ENCODE measurements around the gene ALG12.

The ALG12 gene

DNA sequence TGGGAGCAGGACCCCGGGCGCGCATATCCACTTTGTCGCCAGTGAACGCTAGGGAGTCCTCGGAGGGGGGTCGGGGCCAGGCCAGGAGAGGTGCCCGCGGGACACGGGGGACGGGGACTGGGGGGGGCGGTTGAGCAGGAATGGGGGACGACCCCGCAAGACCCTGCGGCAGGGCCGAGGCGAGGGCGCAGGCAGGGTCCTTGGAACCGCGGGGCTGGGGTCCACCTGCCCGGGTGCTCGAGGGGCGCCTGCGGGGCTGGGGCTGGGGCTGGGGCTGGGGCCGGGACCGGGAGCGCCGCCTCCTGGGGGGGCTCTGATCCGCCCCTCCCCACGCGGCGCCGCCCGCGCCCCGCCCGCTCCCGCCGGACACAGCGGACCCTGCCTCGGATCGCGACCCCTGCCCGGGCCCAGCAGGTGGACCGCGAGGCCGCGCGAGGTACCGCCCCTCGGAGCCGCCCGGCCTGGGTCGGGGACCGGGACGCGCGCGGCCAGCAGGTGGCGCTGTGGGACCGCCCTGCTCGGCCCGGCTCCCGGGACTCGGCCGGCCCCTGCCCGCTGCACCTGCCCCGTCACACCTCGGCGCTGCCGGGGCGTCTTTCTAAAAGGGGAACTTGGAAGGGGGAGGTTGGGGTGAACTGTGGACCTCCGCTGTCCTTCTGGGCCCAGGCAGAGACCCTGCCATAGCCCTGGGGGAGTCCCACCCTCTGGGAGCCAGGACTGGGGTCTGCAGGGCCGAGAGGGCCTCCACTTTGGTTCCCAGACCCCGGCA, 11.2 kb upstream of the ALG12 start:
- DNase-seq, result peak; percentile 79

- no peak for DNase-seq
These were observed 10.4 kb upstream of the ALG12 start for GRCh38 chr22:49928555-49929210.

DNA sequence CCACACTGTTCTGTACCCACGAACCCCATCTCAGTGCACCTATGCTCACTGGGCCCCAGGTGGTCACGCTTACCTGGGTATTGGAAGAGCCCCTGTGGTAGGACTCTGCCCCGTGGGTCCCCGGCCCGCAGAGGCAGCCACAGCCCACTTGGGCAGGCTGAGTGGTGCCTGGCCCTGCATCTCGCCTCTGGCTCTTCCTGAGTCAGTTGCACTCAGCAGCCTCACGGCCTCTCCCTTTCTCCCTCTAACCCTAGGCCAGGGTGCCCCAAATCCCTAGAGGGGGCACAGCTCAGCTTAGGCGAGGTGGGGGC, 9.9 kb upstream of the ALG12 start:
- DNase-seq, result no peak

DNA sequence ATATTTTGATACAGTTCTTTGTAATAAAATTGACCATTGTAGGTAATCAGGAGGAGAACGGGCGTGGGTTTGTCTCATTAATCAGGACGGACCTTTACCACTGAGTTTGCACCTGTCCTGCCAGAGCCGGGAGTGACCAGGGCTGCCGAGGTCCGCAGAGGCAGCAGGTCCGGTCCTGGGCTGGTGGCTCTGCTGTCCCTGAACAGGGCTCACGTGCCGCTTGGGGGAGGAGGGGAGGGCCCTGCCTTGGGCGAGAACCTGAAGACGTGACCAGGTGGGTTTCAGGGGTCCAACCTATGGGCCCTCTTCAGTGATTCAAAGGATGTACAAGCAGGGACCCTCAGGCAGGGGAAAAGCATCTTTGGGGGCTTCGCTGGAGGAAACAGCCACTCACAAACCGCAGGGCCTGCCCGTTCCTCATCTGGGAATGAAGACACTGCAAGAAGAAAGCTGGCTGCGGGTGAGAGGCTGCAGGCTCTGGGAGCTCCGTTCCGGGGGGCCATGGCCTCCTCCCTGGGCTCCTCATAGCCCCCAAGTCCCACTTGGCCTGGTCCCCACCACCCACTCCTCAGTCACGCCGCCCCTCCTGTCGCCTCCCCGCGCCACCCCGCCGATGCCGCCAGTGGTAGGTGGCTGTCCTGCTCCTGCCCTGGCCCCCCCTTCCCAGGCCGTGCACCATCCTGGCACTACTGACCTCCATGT, 9.4 kb upstream of the ALG12 start:
- DNase-seq, result no peak

- DNase-seq, result no peak
These were observed 8.7 kb upstream of the ALG12 start for GRCh38 chr22:49926916-49927315.

DNA sequence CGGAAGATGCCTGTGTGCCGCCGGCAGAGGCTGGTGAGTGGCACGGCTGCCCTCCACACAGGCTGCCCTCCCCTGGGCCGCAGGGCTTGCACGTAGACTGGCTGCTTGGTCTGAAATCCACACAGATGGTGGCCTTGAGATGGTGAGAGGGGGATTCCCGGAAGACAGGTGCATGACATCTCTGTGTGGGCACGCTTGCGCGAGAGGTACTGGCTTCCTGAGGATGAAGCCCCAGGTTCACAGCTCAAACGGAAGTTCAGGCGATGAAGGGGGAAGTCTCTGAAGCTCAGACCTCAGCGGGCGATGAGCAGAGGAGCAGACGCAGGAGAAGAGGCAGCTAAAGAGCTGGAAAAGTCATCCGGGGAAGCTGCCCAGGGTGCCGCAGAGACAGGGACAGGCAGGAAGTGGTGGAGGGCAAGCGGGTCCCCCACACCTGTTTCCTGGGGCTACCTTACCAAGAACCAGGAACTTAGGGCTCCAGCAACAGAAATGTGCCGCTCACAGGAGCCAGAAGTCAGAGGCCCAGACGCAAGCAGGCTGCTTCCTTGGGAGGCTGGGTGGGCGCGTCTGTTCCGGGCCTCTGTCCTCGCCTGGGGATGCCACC, 7.4 kb upstream of the ALG12 start:
- DNase-seq, result peak; percentile 88

DNA sequence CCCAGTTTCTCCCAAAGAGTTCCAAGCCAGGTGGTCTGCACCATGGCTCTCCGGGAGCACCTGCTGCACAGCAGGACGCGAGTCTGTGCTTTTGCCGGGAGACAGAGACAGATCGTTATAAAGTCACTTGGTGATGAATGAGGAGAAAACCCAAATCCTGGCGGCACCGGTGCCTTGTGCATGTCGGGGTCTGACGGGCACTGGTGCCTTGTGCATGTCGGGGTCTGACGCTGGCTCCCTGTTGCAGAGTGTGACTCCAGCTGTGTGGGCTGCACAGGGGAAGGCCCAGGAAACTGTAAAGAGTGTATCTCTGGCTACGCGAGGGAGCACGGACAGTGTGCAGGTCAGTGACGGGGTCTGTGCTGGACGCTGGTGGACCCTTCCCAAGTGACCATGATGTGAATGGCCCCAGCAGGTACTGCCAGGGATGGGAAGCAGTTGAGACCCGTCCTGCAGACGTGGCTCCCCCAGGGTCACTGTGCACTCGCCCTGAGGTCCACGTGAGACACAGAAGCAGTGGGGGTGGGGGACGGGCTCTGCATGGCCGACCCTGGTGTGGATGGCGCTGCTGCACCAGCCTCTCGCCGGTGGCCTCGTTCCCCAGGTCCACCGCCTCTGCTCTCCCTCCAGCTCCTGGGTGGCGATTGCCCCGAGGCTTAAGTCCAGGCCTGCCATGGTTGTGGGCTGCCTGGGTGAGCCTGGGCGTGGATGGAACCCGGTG, 6.0 kb upstream of the ALG12 start:
- no peak for DNase-seq

- no peak for DNase-seq
These were observed 5.2 kb upstream of the ALG12 start for GRCh38 chr22:49923445-49923844.

DNA sequence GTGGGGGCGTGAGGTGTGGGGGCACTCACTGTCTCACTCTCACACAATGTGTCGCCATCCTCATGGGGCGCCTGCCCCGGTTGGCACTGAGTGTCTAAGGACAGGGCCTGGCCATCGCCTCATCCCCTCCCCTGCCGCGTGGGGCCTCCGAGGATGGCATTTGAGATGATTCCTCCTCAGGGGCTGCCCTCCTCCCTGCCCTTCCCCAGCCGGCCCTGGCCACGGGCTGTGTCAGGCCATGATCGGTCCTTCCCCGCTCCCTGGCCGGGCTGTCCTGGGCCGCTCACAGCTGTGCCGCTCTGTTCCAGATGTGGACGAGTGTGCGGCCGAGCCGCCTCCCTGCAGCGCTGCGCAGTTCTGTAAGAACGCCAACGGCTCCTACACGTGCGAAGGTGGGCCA, 4.7 kb upstream of the ALG12 start:
- no peak for DNase-seq

- no peak for DNase-seq
These were observed 4.2 kb upstream of the ALG12 start for GRCh38 chr22:49922484-49922883.

GRCh38 chr22:49921508-49922278, 3.5 kb upstream of the ALG12 start:
- no peak for DNase-seq

DNA sequence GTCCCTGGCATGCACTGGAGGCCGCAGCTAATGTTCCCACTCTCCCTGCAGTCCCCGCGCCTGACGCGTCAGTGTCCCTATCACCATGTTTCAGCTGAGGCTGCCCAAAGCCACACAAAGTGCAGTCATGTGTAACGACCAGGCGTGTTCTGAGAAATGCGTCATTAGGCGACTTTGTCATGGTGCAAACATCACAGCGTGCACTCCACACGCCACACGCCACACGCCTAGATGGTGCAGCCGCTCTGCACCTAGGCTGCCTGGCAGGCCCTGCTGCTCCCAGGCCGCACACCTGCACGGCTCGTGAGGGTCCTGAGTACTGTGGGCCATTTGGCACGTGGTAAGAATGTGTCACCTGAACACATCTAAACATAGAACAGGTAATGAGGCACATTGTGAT, 2.6 kb upstream of the ALG12 start:
- DNase-seq, result no peak

DNA sequence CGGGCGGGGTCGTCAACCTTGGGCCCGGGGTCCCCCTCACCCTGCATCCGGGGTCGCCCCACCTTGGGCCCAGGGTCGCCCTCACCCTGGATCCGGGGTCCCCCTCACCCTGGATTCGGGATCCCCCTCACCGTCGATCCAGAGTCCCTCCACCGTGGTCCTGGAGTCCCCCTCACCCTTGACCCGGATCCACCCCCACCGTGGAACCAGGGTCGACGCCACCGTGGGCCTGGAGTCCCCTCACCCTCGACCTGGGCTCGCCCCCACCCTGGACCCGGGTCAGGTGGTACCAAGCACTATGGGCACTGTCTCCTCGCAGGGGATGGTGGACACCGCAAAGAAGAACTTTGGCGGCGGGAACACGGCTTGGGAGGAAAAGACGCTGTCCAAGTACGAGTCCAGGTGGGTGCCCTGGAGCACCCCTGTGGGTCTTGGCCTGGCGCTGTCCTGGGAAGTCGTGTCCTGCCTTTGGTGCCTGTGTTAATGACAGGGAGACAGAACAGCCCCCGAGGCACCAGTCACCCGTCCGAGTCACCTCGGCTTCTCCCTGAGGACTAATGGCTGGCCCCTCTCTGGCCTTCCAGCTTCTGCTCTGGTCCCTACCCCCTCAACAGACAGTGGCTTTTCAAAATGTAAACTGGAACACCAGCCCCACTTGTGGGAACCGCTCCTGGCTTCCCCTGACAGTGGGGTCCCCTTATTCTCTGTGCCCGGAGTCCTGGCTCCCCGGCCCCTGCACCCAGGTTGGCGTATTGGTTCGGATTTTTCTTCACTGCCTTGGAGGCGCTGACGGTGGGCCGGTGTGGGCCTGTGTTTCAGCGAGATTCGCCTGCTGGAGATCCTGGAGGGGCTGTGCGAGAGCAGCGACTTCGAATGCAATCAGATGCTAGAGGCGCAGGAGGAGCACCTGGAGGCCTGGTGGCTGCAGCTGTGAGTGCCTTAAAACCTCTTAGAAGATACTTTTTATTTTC, 958 bp upstream of the ALG12 start:
- DNase-seq, result no peak

GRCh38 chr22:49916831-49917230, 1.4 kb downstream of the ALG12 start:
- DNase-seq, result no peak

GRCh38 chr22:49915610-49916009, 2.6 kb downstream of the ALG12 start:
- no peak for DNase-seq

DNA sequence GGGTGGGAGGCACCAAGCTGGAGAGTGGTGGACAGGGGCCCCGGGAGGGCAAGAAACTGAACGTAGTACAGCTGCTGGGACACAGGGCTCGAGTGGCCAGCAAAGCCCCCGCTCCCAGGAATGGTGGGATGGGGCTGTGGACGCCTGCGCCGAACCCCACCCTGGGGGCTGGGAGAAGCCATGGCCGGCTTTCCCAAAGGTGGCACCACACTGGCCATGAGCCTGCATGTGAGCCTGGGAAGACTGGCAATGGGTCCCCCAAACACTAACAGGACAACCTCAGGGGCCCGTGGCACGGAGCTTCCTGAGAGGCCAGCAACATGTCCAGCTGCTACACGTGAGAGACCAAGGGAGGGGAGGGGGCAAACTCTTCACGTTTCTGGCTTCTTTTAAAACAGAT, 4.0 kb downstream of the ALG12 start:
- no peak for DNase-seq

- DNase-seq, result no peak
These were observed 4.8 kb downstream of the ALG12 start for GRCh38 chr22:49913446-49913845.

DNA sequence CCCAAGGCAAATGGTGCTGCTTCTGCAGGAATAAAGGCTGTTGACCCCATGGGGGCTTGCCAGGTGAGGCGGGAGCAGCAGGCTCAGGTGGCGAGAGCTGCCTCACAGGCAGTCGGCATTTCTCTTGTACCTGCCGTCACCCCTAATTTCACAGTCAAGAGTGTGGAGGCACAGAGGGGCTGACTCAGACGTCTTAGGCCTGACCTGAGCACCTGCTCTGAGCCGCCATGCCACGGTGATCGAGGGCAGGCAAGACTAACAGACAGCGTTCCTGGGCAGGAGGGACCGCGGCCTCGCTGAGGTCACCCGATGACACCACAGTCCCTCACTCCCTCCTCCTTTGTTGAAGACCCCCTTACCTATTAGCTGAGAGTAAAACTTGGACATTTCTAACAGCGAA, 5.2 kb downstream of the ALG12 start:
- no peak for DNase-seq

- no peak for DNase-seq
These were observed 6.2 kb downstream of the ALG12 start for GRCh38 chr22:49911881-49912625.
